HepG2 (cell line): ENCODE results near the gene NAPSA. TPM values are rescaled to one million over a fixed set of nuclear protein-coding genes. Genes with fewer than 3 reads are reported as not detected.
A peak's percentile ranks its signal among the peaks of the same experiment; 100 is the strongest.

Experiments used
- ETV6 ChIP-seq: sonication (generic); formaldehyde crosslinking; conservative IDR thresholded peaks from 2 replicates; pipeline ENCODE4 v1.4.0; 2020; ENCODE audit warnings: missing genetic modification reagents
- HOXA7 ChIP-seq: sonication (generic); formaldehyde crosslinking; IDR thresholded peaks from 2 replicates; pipeline ENCODE4 v1.8.1; 2022; ENCODE audit warnings: mild to moderate bottlenecking, missing genetic modification reagents, moderate library complexity
- MXI1 ChIP-seq: IDR thresholded peaks from 3 replicates; pipeline ENCODE4 v1.6.1; 2012; ENCODE audit warnings: low read depth, low read length, inconsistent platforms, borderline replicate concordance
- NFIC ChIP-seq: IDR thresholded peaks from 2 replicates; pipeline ENCODE4 v1.6.1; 2012; ENCODE audit warnings: mild to moderate bottlenecking, low read length, inconsistent platforms
- NR2F1 ChIP-seq, 2 experiments: fragments of 450-650 bp in 1 of 2; formaldehyde crosslinking in 1 of 2; IDR thresholded peaks; 2 replicates each; pipeline versions ENCODE4 v1.5.0 to v1.6.1; 2016 to 2020; ENCODE audit warnings: mild to moderate bottlenecking in 1 of 2, missing compliant biosample characterization in 1 of 2, missing genetic modification reagents in 1 of 2, moderate library complexity in 1 of 2
- ONECUT2 ChIP-seq: sonication (generic); formaldehyde crosslinking; IDR thresholded peaks from 2 replicates; pipeline ENCODE4 v1.4.0; 2020; ENCODE audit warnings: missing genetic modification reagents
- RARA ChIP-seq: IDR thresholded peaks from 2 replicates; pipeline ENCODE4 v1.6.1; 2016; ENCODE audit warnings: missing genetic modification reagents, missing compliant biosample characterization
- SUZ12 ChIP-seq: fragments of 150-350 bp; IDR thresholded peaks from 2 replicates; pipeline ENCODE4 v1.6.1; 2014; ENCODE audit warnings: low read depth, low read length
- ZC3H13 ChIP-seq: sonication (generic); formaldehyde crosslinking; IDR thresholded peaks from 2 replicates; pipeline ENCODE4 v1.8.1; 2023; ENCODE audit warnings: mild to moderate bottlenecking, missing genetic modification reagents, moderate library complexity
- ZNF10 ChIP-seq: sonication (generic); formaldehyde crosslinking; IDR thresholded peaks from 2 replicates; pipeline ENCODE4 v1.4.0; 2020; ENCODE audit warnings: mild to moderate bottlenecking, low read depth, missing genetic modification reagents, borderline replicate concordance
- ZNF225 ChIP-seq: sonication (generic); formaldehyde crosslinking; IDR thresholded peaks from 2 replicates; pipeline ENCODE4 v1.4.0; 2020; ENCODE audit warnings: mild to moderate bottlenecking, missing genetic modification reagents
- ZNF317 ChIP-seq: sonication (generic); formaldehyde crosslinking; IDR thresholded peaks from 2 replicates; pipeline ENCODE4 v1.5.0; 2020; ENCODE audit warnings: mild to moderate bottlenecking, missing genetic modification reagents
- ZNF333 ChIP-seq: sonication (generic); formaldehyde crosslinking; IDR thresholded peaks from 2 replicates; pipeline ENCODE4 v1.4.0; 2020; ENCODE audit warnings: mild to moderate bottlenecking, missing genetic modification reagents, borderline replicate concordance
- ZNF530 ChIP-seq: sonication (generic); formaldehyde crosslinking; IDR thresholded peaks from 2 replicates; pipeline ENCODE4 v1.5.0; 2020; ENCODE audit warnings: low read depth, mild to moderate bottlenecking, missing genetic modification reagents
- ZNF563 ChIP-seq: sonication (generic); formaldehyde crosslinking; IDR thresholded peaks from 2 replicates; pipeline ENCODE4 v1.8.0; 2022; ENCODE audit warnings: mild to moderate bottlenecking, moderate library complexity, missing genetic modification reagents
- ZNF567 ChIP-seq: sonication (generic); formaldehyde crosslinking; IDR thresholded peaks from 2 replicates; pipeline ENCODE4 v1.8.1; 2023; ENCODE audit warnings: mild to moderate bottlenecking, missing genetic modification reagents, borderline replicate concordance
- ZNF619 ChIP-seq: sonication (generic); formaldehyde crosslinking; IDR thresholded peaks from 2 replicates; pipeline ENCODE4 v1.4.0; 2020; ENCODE audit warnings: mild to moderate bottlenecking, missing genetic modification reagents
- polyA plus RNA-seq, 8 experiments: library from polyadenylated mRNA; depleted of rRNA in 3 of 8; stranded (reverse) in 7 of 8; unstranded in 1 of 8; fragments of >200 nt; fragmentation: Illumina TruSeq in 4 of 8; extraction: Trizol in 4 of 8; gene quantifications; 2 replicates each; pipeline versions ENCODE4 v1.2.1 to v1.2.3, GENCODE V29; 2011 to 2016; ENCODE audit warnings: low read depth in 4 of 8, missing spikeins in 1 of 8, mixed read lengths in 1 of 8; ENCODE audit not compliant: insufficient read depth in 1 of 8
- total RNA-seq, 5 experiments: library from RNA; depleted of rRNA; stranded (reverse); fragments of >200 nt; fragmentation: Illumina TruSeq; extraction: Trizol; gene quantifications; 2 replicates each; pipeline ENCODE4 v1.2.3, GENCODE V29; 2016; ENCODE audit warnings: low read depth in 1 of 5
- TF ChIP-seq, protein P1 (sequence below): sonication (generic); formaldehyde crosslinking; IDR thresholded peaks from 2 replicates; pipeline ENCODE4 v1.4.0; 2020; ENCODE audit warnings: missing genetic modification reagents, borderline replicate concordance
- TF ChIP-seq, protein P2 (sequence below): sonication (generic); formaldehyde crosslinking; IDR thresholded peaks from 2 replicates; pipeline ENCODE4 v1.4.0; 2020; ENCODE audit warnings: missing genetic modification reagents
- TF ChIP-seq, protein P3 (sequence below): sonication (generic); formaldehyde crosslinking; IDR thresholded peaks from 2 replicates; pipeline ENCODE4 v1.4.0; 2020; ENCODE audit warnings: low read depth, missing genetic modification reagents

Gene NAPSA
- total and polyA plus RNA-seq, 2 of the 13 experiments (the other 11 are each of a cell fraction or from before 2014, with no cell fraction given): not detected

DNA sequence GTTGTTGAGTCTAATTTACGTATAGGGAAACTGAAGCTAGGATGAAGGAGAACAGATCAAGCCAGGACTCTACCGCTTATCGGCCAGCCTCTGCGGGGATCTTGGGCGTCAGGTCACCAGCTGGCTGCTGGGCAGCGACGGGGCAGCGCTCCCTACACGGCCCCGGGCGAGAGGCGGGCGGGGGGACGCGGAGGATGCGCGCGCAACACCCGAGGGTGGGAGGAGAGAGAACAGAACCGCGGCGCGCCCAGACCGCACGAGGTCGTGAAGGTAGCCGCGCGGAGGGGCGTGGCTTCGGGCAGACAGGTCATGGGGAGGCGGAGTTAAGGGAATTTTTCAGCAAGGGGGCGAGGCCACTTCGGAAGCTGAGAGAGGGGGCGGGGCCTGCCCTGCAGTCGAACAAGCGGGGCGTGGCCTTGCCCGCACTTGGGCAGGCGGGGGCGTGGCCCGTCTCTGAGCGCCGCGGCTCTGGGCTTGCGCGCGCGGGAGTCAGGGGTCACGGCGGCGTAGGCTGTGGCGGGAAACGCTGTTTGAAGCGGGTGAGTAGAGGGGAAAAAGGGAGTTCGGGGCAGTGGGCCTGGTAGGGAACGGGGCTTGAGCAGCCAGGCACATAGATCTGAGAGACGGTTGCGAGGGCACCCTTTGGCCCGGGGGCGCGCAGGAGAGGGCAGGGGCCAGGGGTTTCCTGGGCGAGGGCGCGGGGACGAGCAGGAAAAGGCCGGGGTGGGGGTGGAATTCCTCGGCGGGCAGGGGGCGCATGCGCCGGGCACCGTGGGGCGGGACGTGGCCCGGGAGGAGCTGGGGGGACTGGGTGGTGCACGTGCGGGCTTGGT lies 18.6 kb upstream of the NAPSA start, which contains the start of gene POLD1 (continued):
- TF ChIP-seq, protein P1, sequence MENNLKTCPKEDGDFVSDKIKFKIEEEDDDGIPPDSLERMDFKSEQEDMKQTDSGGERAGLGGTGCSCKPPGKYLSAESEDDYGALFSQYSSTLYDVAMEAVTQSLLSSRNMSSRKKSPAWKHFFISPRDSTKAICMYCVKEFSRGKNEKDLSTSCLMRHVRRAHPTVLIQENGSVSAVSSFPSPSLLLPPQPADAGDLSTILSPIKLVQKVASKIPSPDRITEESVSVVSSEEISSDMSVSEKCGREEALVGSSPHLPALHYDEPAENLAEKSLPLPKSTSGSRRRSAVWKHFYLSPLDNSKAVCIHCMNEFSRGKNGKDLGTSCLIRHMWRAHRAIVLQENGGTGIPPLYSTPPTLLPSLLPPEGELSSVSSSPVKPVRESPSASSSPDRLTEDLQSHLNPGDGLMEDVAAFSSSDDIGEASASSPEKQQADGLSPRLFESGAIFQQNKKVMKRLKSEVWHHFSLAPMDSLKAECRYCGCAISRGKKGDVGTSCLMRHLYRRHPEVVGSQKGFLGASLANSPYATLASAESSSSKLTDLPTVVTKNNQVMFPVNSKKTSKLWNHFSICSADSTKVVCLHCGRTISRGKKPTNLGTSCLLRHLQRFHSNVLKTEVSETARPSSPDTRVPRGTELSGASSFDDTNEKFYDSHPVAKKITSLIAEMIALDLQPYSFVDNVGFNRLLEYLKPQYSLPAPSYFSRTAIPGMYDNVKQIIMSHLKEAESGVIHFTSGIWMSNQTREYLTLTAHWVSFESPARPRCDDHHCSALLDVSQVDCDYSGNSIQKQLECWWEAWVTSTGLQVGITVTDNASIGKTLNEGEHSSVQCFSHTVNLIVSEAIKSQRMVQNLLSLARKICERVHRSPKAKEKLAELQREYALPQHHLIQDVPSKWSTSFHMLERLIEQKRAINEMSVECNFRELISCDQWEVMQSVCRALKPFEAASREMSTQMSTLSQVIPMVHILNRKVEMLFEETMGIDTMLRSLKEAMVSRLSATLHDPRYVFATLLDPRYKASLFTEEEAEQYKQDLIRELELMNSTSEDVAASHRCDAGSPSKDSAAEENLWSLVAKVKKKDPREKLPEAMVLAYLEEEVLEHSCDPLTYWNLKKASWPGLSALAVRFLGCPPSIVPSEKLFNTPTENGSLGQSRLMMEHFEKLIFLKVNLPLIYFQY: peak; percentile 10; the same call in 1 of the 2 replicates
- TF ChIP-seq ZNF333 (CRISPR knock-in tag) (no peak), ZNF567 (no peak), ZNF225 (CRISPR knock-in tag) (no peak), ETV6 (CRISPR knock-in tag) (no peak), MXI1 (peak; percentile 80; the same call in 1 of the 3 replicates), ZNF10 (CRISPR knock-in tag) (no peak), SUZ12 (no peak), ONECUT2 (CRISPR knock-in tag) (no peak), ZNF563 (CRISPR knock-in tag) (peak; percentile 10; the same call in 1 of the 2 replicates), ZNF619 (0 out of 2 replicates have a peak, but pooled peaks have one; percentile 2), NFIC (no peak), RARA (CRISPR knock-in tag) (peak; percentile 16; the same call in 1 of the 2 replicates), ZC3H13 (CRISPR knock-in tag) (peak; percentile 94), HOXA7 (CRISPR knock-in tag) (no peak), NR2F1 (CRISPR knock-in tag; IDR thresholded peaks at IDR 0.05) (peak in 1 of 2 experiments; percentile 87; a peak in 2 of 4 replicates), ZNF317 (CRISPR knock-in tag) (no peak), ZNF530 (CRISPR knock-in tag) (no peak)
- TF ChIP-seq, protein P2, sequence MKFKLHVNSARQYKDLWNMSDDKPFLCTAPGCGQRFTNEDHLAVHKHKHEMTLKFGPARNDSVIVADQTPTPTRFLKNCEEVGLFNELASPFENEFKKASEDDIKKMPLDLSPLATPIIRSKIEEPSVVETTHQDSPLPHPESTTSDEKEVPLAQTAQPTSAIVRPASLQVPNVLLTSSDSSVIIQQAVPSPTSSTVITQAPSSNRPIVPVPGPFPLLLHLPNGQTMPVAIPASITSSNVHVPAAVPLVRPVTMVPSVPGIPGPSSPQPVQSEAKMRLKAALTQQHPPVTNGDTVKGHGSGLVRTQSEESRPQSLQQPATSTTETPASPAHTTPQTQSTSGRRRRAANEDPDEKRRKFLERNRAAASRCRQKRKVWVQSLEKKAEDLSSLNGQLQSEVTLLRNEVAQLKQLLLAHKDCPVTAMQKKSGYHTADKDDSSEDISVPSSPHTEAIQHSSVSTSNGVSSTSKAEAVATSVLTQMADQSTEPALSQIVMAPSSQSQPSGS (CRISPR knock-in tag): no peak; the same call in 1 of the 2 replicates
- TF ChIP-seq, protein P3, sequence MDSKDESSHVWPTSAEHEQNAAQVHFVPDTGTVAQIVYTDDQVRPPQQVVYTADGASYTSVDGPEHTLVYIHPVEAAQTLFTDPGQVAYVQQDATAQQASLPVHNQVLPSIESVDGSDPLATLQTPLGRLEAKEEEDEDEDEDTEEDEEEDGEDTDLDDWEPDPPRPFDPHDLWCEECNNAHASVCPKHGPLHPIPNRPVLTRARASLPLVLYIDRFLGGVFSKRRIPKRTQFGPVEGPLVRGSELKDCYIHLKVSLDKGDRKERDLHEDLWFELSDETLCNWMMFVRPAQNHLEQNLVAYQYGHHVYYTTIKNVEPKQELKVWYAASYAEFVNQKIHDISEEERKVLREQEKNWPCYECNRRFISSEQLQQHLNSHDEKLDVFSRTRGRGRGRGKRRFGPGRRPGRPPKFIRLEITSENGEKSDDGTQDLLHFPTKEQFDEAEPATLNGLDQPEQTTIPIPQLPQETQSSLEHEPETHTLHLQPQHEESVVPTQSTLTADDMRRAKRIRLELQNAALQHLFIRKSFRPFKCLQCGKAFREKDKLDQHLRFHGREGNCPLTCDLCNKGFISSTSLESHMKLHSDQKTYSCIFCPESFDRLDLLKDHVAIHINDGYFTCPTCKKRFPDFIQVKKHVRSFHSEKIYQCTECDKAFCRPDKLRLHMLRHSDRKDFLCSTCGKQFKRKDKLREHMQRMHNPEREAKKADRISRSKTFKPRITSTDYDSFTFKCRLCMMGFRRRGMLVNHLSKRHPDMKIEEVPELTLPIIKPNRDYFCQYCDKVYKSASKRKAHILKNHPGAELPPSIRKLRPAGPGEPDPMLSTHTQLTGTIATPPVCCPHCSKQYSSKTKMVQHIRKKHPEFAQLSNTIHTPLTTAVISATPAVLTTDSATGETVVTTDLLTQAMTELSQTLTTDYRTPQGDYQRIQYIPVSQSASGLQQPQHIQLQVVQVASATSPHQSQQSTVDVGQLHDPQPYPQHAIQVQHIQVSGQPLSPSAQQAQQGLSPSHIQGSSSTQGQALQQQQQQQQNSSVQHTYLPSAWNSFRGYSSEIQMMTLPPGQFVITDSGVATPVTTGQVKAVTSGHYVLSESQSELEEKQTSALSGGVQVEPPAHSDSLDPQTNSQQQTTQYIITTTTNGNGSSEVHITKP (CRISPR knock-in tag): no peak
